ENCODE data around the gene PTPRJ. TPM values are rescaled to one million over a fixed set of nuclear protein-coding genes. Genes with fewer than 3 reads are reported as not detected.
A peak's percentile ranks its signal among the peaks of the same experiment; 100 is the strongest.

Gene PTPRJ
- total RNA-seq, 1 donor from 2014 or later: 53.4 TPM

DNA sequence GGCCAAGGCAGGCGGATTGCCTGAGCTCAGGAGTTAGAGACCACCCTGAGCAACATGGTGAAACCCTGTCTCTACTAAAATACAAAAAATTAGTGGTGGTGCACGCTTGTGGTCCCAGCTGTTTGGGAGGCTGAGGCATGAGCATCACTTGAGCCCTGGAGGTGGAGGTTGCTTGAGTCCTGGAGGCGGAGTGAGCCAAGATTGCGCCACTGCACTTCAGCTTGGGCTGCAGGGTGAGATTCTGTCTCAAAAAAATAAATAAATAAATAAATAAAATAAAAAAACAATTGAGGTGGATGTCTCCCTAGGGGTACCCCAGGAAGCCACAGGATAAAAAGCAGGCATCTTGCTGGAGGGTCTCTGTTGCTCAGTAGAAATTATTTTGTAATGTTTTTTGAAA is 14.1 kb downstream of the PTPRJ start:
- DNase-seq (ENCODE audit: low spot score): no peak

DNA sequence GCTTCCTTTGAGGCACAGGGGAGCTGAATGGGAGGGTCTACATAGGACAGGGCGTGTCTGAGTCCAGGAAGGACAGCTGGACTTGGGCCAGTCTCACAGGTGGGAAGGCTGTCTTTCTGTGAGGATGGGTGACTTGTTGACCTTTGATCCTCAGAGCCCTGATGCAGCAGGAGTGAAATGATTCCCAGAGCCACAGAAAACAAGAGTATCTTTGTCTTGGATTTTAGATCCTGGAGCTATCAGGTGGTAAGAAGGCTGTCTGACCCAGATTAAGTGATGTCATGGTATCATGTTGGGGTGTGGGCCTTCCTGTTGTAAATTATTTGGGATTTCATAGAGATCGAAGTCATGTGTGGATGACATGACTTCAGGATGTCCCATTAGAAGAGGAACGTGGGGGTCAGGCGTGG is 15.0 kb downstream of the PTPRJ start:
- DNase-seq (ENCODE audit: low spot score): no peak

DNA sequence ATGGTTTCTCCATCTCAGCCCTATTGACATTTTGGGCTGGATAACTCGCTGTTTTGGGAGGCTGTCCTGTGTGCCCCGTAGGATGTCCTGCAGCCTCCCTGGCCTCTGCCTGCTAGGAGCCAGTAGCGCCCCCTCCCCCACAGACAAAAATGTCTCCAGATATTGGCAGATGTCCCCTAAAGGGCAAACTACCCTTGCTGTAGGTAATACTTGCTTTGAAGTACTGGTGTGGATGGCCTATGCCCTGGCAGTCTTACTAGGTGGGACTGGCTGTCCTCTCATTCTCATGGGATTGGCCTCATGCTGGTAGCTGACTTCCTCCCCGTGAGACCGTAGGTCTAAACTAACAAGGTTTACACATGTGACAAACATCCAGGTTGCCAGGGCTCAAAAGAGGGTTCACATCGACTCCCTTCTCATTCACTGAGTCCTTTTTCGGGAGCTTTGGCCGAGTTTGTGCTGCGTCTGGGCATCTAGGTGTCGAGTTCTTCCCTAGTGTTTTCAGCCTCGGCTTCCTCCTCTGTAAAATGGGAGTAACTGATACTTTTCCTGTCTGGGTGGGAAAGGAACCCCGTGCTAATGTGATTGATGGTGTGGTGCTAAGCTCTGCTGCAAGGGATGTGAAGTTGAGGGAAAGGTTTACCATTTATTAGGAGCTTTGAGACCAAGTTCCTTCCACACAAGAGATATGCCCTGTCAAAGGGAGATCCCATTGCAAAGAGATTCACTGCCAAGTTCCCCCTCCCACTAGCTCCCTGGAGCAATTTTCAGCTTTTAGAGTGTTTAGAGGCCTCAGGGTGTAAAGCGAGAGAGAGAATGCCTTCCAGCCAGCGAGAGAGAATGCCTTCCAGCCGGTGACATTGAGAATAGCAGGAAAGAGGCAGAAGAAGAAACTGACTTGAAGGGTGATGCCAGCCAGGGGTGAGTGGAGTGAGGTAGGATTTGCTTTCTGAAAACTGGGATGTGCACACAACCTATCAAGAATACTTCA is 17.0 kb downstream of the PTPRJ start:
- DNase-seq (ENCODE audit: low spot score): no peak

DNA sequence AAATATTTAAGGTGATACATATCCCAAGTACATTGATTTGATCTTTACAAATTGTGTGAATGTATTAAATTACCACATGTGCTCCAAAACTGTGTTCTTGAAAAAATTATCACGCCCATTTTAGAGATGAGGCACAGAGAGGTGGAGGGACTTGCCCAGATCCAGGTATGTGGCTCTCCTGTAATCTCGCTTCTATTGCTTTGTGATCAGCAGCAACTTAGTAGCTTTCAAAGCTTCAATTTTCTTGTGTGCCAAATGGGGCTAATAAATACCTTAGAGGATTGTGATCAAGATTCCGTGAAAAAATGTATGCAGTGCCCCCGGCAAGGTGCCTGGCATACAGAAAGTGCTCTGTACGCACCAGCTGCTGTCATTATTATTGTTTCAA is 18.0 kb downstream of the PTPRJ start:
- no peak for DNase-seq (ENCODE audit: low spot score)

DNA sequence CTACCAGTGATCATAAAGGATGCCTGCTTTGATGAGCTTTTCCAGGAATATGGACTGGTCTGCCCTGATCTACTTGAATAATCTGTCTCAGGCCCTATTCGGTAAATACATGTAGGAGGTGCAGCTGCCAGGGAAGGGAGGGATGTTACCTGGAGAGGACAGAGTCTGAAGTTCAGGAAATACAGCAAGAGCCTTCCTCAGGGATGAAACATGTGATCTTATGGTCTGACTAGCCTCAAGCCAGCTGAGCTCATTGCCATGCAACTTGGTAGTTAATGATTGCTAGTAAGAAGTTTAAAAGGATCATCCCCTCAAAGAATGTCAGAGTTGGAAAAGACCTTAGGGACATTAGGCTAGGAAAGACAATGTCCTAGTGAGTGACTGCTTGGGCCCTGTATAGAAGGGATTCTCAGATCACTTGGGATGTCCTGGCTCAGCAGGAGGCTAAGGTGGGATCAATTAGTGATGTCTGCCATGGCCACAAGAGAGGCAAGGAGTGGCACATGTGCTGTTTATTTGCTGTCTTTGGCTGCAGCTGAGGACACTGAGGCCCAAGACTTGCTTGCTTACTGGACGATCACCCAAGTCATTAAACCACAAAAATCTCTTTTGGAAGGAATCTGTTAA is 18.5 kb downstream of the PTPRJ start:
- DNase-seq (ENCODE audit: low spot score): peak; percentile 80

DNA sequence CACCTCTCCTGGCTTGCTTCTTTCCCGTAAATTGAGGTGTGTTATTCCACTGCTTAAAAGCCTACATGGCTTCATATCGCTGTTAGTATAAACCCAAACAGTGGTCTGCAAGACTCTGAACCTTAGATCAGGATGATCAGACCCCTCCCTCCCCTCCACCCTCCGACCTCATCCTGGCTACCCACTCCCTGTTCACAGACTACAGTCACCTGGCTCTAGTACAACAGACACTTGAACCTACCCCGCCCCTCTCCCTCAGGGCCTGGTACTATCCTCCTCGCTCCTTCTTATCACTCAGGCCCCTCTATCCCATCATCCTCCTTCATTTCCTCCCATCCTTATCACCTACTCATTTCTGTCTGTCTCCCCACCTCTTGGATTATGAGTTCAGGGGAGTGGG is 20.1 kb downstream of the PTPRJ start:
- no peak for DNase-seq (ENCODE audit: low spot score)

DNA sequence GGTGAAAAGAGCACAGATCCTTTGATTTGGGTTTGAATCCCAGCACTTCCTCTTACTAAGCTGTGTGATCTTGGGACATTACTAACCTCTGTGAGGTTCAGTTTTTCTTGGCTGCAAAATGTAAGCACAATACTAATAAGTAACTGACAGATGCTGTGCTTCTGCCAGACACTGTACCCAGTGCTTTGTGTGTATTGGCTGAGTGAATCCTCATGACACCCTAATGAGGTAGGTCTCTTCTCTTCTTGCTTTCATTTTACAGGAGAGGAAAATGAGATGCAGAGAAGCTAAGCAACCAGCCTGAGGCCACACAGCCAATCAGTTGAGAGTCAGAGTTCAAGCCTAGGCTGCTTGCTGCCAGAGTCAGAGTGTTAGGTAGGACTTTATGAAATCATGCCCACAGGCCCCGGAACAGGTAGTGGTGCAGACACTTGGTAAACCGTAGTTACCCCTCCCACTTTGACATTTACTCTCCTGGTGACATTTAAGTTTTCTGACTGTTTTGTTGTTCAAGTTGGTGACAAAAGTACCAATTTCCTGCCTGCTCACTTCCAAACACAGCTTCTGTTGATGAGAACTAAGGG is 21.2 kb downstream of the PTPRJ start:
- peak; percentile 57 for DNase-seq (ENCODE audit: low spot score)

DNA sequence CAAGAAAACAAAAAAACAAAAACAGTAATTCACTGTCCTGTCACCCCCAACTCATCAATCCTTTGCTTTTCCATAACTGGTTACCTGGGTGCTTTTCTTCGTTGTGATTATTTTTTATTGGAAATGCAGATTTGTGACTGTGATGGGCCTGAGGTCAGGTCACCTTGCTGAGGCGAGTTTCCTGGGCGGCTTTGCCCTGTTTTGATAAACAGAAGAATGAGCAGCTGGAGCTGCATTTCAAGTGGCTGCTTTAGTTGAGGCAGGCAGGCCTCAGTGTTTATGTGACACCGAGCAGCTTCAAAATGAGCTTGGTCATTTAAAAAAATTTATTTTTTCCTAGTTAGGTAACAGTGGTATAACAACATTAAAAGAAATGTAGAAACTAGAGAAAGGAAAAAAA is 22.2 kb downstream of the PTPRJ start:
- DNase-seq (ENCODE audit: low spot score): no peak

DNA sequence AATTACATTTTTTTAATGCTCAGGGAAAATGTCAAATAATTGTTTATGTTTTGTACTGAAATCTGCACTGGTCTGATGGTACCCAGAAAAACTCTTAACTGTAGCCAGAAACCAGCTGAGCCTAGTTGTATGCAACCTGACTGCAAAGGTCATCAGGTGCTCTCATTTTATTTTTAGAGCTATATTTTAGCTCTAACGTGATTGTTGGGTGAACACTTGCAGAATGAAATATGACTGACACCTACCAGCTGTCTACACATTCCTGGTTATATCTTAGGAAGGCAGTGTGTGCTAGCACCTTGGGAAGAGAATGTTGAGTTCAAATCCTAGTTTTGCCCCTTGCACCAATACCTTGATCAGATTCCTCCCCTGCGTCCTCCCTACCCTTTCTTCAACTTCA is 23.6 kb downstream of the PTPRJ start:
- no peak for DNase-seq (ENCODE audit: low spot score)

DNA sequence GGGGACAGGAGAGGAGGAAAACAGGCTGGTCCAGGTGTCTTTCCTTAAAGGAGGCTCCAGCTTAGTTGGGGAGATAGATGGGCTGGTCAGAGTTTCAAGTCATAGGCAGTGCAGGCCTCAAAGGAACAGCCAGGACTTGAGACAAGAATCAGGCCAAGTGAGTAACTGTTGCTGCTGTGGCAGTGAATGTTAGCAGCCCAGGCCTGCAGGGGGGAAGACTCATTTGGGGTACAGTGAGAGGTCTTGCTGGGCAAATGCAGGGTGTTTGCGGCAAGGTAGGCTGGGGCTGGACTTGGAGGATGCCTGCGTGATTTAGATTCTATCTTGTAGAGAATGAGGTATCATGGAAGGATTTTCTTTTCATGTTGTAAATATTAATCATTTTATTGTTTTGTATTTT is 24.1 kb downstream of the PTPRJ start:
- DNase-seq (ENCODE audit: low spot score): no peak

DNA sequence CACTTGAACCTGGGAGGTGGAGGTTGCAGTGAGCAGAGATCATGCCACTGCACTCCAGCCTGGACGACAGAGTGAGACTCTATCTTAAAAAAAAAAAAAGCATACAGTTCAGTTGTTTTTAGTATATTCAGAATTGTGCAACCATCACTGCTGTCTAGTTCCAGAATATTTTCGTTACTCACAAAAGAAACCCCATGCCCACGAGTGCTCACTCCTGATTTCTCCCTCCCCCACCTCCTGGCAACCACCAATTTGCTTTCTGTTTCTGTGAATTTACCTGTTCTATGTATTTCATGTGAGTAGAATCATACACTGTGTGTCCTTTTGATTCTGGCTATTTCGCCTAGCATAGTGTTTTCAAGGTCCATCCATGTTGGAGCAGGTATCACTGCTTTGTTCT is 24.8 kb downstream of the PTPRJ start:
- no peak for DNase-seq (ENCODE audit: low spot score)

DNA sequence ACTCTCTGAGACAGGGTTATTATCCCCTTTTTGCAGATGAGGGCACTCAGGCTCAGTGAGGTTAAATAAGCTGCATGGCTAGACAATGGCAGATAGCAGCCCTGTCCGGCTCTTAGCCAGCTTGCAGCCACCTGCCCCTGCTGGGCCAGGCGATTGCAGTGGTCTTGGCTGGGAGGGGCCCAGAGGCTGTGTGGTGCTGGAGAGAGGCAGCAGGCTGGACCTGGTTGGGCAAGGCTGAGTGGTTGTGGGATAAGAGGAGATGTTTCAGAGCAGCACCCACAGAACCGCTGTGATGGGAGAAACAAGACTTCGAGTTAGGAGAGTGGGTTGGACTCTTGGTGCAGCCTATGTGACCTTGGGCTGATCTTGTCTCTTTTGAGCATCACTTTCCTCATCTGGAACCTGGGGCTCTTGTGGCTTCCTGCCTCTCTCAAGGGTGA is 25.5 kb downstream of the PTPRJ start:
- no peak for DNase-seq (ENCODE audit: low spot score)

DNA sequence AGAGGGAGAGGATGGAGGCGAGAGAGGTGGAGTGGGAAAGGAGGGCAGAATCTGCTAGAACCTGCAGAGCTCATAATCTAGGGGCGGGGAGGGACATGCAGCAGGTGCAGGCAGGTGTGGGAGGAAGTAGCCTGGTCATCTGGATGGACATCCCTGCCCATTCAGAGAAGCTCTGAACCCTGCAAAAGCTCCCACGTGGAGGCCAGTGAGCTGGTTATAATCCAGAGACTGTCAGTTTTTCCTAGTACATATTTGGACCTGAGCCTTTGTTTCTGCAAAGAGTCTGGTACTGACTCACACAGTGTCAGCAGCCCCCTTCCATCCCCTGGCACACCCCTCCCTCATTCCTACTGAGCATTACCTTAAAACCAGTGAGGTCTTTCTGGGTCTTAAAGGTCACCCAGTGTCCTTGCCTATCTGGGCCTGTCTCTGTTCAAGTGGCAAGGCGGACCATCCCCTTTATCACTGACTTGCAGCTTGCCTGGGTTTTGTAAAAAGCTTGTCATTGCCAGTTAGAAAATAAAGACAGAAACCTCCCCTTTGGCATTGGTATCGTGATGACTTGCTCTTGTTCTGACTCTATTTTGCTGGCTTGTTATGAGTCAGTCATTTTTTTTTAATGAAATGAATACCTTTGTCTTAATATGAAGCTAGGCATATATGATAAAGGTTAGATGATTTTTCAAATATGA is 26.1 kb downstream of the PTPRJ start:
- DNase-seq (ENCODE audit: low spot score): no peak

DNA sequence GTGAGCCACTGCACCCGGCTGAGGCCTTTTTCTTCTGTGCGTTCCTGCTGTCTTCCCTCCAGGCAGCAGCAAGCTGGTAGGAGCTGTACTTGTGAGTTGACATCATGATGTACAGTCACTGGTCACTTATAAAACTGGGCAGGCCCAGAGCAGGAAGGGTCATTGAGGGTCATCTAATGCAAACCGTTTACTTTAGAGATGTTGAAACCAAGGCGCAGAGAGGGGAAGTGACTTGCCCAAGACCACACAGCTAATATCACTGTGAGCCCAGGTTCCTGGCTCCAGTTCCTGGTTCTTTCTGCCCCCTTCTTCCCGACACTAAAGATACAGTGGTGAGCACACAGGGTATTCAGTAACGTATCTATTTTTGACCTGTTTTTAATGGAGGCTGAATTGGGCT is 27.3 kb downstream of the PTPRJ start:
- no peak for DNase-seq (ENCODE audit: low spot score)

DNA sequence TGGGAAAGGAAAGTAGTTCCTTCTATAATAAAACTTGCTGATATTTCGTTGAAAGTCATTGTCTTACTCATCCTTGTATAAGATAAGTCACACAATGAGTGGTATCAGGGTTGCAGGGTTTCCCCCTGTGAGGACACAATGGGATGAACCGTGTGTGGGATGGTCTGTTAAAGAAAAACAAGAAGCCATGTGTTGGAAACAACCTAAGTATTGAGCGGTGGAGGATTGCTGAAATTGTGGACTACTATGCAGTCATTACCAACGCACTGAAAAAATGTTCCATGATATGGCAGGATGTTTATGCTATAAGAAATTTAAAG is 28.6 kb downstream of the PTPRJ start:
- no peak for DNase-seq (ENCODE audit: low spot score)

DNA sequence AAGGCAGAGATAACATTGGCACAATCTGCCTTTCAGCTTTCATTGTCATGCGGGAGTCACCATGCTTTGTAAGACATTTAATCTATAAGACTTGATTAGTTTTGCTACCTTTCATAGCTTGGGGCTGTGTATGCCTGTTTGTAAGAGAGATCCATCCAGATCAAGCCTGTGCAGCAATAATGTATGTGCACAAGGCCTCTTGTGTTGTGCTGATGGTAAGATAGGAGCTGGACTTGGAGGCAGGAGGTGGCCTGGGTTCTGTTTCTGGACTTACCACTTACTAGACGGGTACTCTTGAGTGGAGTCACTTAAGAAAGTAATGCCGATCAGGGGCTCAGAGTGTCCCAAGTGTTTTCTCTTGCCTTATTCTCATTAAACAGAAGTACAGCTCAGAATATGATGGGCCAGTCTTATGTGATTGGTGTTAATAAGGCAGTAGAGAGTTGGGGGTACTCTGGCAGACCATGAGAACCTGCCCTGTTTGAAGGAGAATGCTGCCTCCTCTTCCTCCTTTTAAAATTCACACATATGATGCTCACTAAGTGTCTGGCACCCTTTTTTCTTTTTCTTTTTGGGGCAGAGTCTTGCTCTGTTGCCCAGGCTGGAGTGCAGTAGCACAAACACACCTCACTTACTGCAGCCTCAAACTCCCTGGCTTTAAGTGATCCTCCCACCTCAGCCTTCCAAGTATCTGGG is 30.9 kb downstream of the PTPRJ start:
- DNase-seq (ENCODE audit: low spot score): no peak

DNA sequence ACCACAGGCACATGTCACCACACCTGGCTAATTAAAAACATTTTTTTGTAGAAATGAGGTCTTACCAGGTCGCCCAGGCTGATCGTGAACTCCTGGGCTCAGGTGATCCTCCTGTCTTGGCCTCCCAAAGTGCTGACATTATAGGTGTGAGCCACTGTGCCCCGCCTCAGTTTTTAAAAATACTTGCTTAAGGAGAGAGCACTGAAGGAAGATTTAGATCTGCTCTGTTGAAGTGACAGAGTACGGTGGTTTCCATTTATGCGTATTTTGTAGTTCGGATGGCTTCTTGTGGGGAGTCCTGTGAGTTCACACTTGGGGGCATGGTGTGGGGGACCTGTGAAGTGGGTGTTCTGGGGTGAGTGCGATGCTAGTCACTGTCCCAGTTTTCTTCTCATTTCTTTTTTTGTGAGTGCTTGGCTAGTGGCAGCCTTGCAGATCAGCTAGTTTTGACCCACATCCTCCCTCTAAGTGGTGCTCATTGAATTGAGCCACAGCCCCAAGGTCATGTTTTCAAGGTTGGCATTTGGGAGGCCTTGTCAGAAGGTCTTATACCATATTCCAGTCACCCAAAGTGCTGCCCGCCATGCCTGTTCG is 31.5 kb downstream of the PTPRJ start:
- no peak for DNase-seq (ENCODE audit: low spot score)

DNA sequence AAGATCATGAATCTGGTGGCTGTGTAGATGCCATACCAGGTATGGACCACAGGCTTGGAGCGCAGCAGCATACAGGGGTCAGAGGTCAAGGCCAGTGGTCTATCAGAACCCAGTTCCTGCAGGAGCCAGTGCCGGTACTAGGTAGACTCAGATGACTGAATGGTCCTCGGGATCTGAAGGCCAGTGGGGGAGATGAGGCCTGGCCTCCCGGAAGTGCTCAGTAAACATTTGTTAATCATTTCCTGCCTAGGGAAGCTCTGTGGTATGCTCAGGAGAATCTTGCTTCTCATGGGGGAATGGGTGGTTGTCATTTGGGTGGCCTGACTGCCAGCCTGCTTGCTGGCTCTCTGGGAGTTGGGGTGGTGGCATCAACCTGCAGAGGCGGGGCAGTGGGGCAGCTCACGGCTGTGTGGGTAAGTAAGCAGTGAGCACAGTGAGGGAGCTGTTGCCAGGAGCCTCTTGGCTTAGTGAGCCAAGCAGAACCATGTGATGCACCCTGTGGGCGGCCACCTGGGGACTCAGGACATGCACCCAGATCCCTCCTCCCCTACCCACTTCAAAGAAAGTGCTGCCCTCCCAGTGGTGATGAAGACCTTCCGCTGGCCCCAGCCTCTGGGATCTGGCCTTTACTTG is 33.0 kb downstream of the PTPRJ start:
- DNase-seq (ENCODE audit: low spot score): peak; percentile 55

DNA sequence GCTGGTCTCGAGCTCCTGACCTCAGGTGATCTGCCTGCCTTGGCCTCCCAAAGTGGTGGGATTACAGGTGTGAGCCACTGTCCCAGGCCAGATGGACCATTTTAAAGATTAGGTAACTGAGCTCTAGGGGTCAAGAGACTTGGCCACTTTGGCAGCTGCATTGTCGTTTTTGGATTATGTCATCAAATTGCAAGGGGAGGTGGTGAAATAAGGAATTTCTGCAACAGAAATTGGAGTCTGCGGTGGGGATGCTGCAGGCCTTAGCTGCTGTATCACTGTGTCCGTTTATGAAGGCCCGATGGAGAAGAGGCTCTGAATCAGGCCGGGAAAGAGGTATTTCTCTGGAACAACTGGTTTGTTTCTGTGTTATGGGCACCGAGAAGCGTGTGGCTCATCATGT is 34.6 kb downstream of the PTPRJ start:
- no peak for DNase-seq (ENCODE audit: low spot score)

DNA sequence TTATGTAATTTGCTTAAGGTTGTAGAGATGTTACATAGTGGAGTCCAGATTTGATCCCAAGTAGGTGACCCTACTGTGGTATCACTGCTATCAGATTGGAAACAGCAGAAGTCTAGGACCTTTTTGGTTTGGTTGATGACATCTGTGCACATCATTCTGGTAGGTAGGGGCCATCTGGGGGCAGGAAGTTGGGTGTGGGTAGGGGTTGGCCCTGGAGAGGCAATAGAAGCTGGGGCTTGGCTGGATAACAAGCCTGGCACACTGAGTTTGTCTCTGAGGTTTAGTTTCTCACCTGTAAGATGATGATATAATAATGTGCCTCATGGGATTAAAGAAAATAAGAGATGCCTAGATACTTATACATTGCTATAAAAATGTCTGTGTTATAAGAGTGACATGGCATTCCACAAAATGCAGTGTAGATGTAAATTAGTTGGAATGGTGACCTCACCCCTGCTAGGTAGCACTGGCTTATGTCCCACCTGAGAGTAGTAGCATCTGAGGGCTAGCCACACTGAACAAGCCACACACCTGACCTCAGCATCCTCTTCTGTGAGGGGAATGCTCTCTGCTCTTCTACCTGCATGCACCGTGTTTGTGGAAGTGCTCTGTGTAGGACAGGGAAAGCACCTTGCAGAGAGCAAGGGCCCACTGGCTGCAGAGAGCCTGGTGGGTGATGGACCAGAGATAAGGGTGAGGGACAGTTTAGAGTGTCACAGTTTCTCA is 36.9 kb downstream of the PTPRJ start:
- no peak for DNase-seq (ENCODE audit: low spot score)

Data from mucosa of gallbladder (tissue), 1 donor.